ENCODE data around the gene XAF1.

GRCh38 chr17:6755281-6755680 is 565 bp upstream of the XAF1 start:
- TF ChIP-seq CTCF (IDR thresholded peaks at IDR 0.05) (no peak), POLR2A (IDR thresholded peaks at IDR 0.05) (no peak), EP300 (IDR thresholded peaks at IDR 0.05) (no peak)

Data from gastroesophageal sphincter (tissue), 3 donors.